Right lobe of liver (tissue), 6 donors: ENCODE data around the gene STX2. TPM values are rescaled to one million over a fixed set of nuclear protein-coding genes. Genes with fewer than 3 reads are reported as not detected.
"Not testable (repeated sequence)": the region's sequence is repeated elsewhere in the genome, so short reads cannot be mapped to it uniquely, and the experiment has no call there.

Experiments used
- ATAC-seq, 4 donors: fragments of 200-7000 bp; cut with Tn5 transposase; one replicate each; pipeline ENCODE4 v1.9.1; 2020; ENCODE audit warnings: mild to moderate bottlenecking in 4 of 4, moderate library complexity in 4 of 4
- DNase-seq, 3 donors: peaks; one replicate each; pipeline ENCODE4 v3.0.0-alpha.2; 2020
- H3K27ac ChIP-seq, 3 donors: fragments of 200-600 bp; one replicate each; pipeline ENCODE4 v1.8.0; 2022
- H3K27me3 ChIP-seq, 2 donors: fragments of 200-600 bp; one replicate each; pipeline ENCODE4 v1.8.0; 2022
- H3K36me3 ChIP-seq, 4 donors: fragments of 200-600 bp; sonication (generic) in 1 of 4; one replicate each; pipeline versions ENCODE4 v1.5.1 to v1.8.0; 2017 to 2022; ENCODE audit warnings: control low read depth in 1 of 4
- H3K4me1 ChIP-seq, 4 donors: fragments of 200-600 bp; sonication (generic) in 1 of 4; one replicate each; pipeline versions ENCODE4 v1.5.1 to v1.8.0; 2017 to 2022; ENCODE audit warnings: control low read depth in 1 of 4
- H3K4me3 ChIP-seq, 3 donors: fragments of 200-600 bp; one replicate each; pipeline ENCODE4 v1.8.0; 2022
- H3K9me3 ChIP-seq, 4 donors: fragments of 200-600 bp; sonication (generic) in 1 of 4; one replicate each; pipeline versions ENCODE4 v1.5.1 to v1.8.0; 2017 to 2022; ENCODE audit warnings: control low read depth in 1 of 4
- POLR2A ChIP-seq: fragments of 450-650 bp; IDR thresholded peaks from one replicate; pipeline ENCODE4 v1.6.1; 2017; ENCODE audit warnings: antibody characterized with exemption, mild to moderate bottlenecking
- WGBS: methylation state at CpG from one replicate; pipeline ENCODE4 v1.1.6; 2018; ENCODE audit warnings: low coverage, low lambda C conversion rate; ENCODE audit not compliant: insufficient coverage; ENCODE audit errors: missing lambda C conversion rate; 5-methylcytosine and 5-hydroxymethylcytosine counted together
- intact Hi-C, 2 donors: fragments of 100-400 bp; cut with DNase I; formaldehyde crosslinking; loops; one replicate each; pipeline versions ENCODE4 v1.11.2 to v1.14.1; 2022
- total RNA-seq, 6 experiments: library from RNA; depleted of rRNA in 2 of 6; stranded (reverse); fragments of >200 nt in 2 of 6; fragmentation: NEBNext Ultra II Directional in 3 of 6; extraction: Animal tissue kit (Norgen Biotek cat#: 25700) in 3 of 6; gene quantifications; one replicate each; pipeline versions ENCODE4 v1.1.0 to v1.2.4, GENCODE V29; 2016 to 2023
- TF ChIP-seq, protein P1 (sequence below), 4 donors: fragments of 200-600 bp in 3 of 4; fragments of 450-650 bp in 1 of 4; IDR thresholded peaks; one replicate each; pipeline versions ENCODE4 v1.5.1 to v1.8.0; 2016 to 2022; ENCODE audit warnings: antibody characterized with exemption in 4 of 4, mild to moderate bottlenecking in 2 of 4
- donor health status: DM: no; HTN: yes; CAD: no.
- donor health status: DM: no; HTN: no; CAD: no.
- donor health status: DM: no; HTN: no; CAD: no.
- donor health status: DM: no; HTN: yes; CAD: no.
- donor health status: DM: no; HTN: yes; CAD: no.

STX2 gene
- total RNA-seq, 6 experiments from 2014 or later: 5.3 to 11.8 (median 7.2) TPM

- Histone ChIP-seq H3K9me3 (no peaks in the 10 kb centered on the region), H3K4me1 (no peaks in the 10 kb centered on the region), H3K27ac (no peak overlapping the region), H3K27me3 (no peaks in the 10 kb centered on the region), H3K36me3 (no peaks in the 10 kb centered on the region), H3K4me3 (no peak overlapping the region)
- intact Hi-C loops: no loop called here
- DNase-seq (no peak), ATAC-seq (no peak)
- TF ChIP-seq POLR2A: no peak
- TF ChIP-seq, protein P1, sequence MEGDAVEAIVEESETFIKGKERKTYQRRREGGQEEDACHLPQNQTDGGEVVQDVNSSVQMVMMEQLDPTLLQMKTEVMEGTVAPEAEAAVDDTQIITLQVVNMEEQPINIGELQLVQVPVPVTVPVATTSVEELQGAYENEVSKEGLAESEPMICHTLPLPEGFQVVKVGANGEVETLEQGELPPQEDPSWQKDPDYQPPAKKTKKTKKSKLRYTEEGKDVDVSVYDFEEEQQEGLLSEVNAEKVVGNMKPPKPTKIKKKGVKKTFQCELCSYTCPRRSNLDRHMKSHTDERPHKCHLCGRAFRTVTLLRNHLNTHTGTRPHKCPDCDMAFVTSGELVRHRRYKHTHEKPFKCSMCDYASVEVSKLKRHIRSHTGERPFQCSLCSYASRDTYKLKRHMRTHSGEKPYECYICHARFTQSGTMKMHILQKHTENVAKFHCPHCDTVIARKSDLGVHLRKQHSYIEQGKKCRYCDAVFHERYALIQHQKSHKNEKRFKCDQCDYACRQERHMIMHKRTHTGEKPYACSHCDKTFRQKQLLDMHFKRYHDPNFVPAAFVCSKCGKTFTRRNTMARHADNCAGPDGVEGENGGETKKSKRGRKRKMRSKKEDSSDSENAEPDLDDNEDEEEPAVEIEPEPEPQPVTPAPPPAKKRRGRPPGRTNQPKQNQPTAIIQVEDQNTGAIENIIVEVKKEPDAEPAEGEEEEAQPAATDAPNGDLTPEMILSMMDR (IDR thresholded peaks at IDR 0.05): no peak
- WGBS: 77% methylated on average over 12 of the region's 12 CpGs
Measured at GRCh38 chr12:130850418-130851021, 11.5 kb upstream of the STX2 start.

- no peak overlapping the region for H3K27ac ChIP-seq
- TF ChIP-seq, protein P1 (IDR thresholded peaks at IDR 0.05): no peak
- TF ChIP-seq POLR2A: no peak
- no peaks in the 10 kb centered on the region for H3K36me3 ChIP-seq
- DNase-seq: no peak
- no peak overlapping the region for H3K4me3 ChIP-seq
- H3K4me1 ChIP-seq: no peaks in the 10 kb centered on the region
- no peaks in the 10 kb centered on the region for H3K27me3 ChIP-seq
- WGBS: 66% methylated on average over 7 of the region's 7 CpGs
- H3K9me3 ChIP-seq: no peaks in the 10 kb centered on the region
- ATAC-seq: no peak
- intact Hi-C loops: no loop called here
Measured at GRCh38 chr12:130849561-130850417, 10.7 kb upstream of the STX2 start.

DNA sequence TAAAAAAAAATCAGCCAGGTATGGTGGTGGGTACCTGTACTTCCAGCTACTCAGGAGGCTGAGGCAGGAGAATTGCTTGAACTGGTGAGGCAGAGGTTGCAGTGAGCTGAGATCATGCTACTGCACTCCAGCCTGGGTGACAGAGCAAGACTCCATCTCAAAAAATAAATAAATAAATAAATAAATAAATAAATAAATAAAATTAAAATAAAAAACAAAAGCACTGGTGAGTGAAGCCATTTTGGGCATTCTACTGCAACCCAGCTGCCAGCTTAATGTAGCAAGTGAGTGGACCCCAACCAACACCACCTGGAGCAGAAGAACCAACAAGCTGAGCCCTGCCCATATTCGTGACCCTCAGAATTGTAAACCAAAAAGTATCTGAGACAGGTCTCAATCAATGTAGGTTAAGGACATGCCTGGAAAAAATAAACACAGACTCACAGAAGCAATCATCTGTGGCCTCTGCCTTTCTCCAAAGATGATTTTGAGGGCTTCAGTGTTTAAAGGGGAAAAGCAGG lies 9.8 kb upstream of the STX2 start:
- DNase-seq, H3K4me1 ChIP-seq, ATAC-seq, H3K36me3 ChIP-seq, H3K27ac ChIP-seq, intact Hi-C loops, H3K27me3 ChIP-seq, H3K4me3 ChIP-seq, H3K9me3 ChIP-seq: not testable (repeated sequence)
- WGBS: 80% methylated on average over 1 of the region's 1 CpG

DNA sequence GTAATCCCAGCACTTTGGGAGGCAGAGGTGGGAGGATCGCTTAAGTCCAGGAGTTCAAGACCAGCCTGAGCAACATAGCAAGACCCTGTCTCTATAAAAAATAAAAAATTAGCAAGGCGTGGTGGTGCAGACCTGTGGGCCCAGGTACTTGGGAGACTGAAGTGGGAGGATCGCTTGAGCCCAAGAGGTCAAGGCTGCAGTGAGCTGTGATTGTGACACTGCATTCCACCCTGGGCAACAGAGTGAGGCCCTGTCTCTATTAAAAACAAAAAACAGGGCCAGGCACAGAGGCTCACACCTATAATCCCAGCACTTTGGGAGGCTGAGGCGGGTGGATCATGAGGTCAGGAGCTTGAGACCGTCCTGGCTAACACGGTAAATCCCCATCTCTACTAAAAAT lies 9.1 kb upstream of the STX2 start:
- H3K27me3 ChIP-seq, H3K4me3 ChIP-seq, intact Hi-C loops, H3K9me3 ChIP-seq, H3K4me1 ChIP-seq, H3K36me3 ChIP-seq, ATAC-seq, DNase-seq, H3K27ac ChIP-seq: not testable (repeated sequence)
- 91% methylated on average over 3 of the region's 6 CpGs for WGBS

DNA sequence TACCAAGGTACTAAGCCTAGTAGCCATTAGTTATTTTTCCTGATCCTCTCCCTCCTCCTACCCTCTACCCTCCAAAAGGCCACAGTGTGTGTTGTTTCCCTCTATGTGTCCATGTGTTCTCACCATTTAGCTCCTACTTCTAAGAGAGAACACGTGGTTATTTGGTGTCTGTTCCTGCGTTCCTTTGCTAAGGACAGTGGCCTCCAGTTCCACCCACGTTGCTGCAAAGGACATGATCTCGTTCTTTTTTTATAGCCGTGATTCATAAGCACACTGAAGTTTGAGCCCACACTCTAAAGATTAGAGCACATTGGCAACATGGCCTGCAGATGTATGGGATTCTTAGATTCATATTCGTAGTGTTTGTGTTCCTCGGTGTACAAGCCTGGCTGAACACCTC lies 8.1 kb upstream of the STX2 start:
- no peaks in the 10 kb centered on the region for H3K4me1 ChIP-seq
- no peaks in the 10 kb centered on the region for H3K36me3 ChIP-seq
- no peak overlapping the region for H3K27ac ChIP-seq
- TF ChIP-seq, protein P1 (IDR thresholded peaks at IDR 0.05): no peak
- TF ChIP-seq POLR2A: no peak
- H3K4me3 ChIP-seq: no peak overlapping the region
- 65% methylated on average over 7 of the region's 7 CpGs for WGBS
- H3K9me3 ChIP-seq: no peaks in the 10 kb centered on the region
- intact Hi-C loops: no loop called here
- ATAC-seq (no peak), DNase-seq (no peak)
- H3K27me3 ChIP-seq: no peaks in the 10 kb centered on the region
